Measurements from ENCODE around the gene METAP1D. TPM values are rescaled to one million over a fixed set of nuclear protein-coding genes. Genes with fewer than 3 reads are reported as not detected.
A peak's percentile ranks its signal among the peaks of the same experiment; 100 is the strongest.

Gene METAP1D
- total RNA-seq, 1 donor from 2014 or later, result 6.7 TPM

GRCh38 chr2:172100080-172100934 lies 100.6 kb downstream of the METAP1D start:
- peaks cover 77% of the 10 kb centered on the region for H3K4me1 ChIP-seq
- H3K36me3 ChIP-seq, result no peaks in the 10 kb centered on the region
- intact Hi-C loops (cut with micrococcal nuclease), result loop anchor here (10.0 kb wide), 2 partner anchors 286 to 396 kb away; no protein-coding TSS in a partner anchor
- TF ChIP-seq CTCF (IDR thresholded peaks at IDR 0.05; ENCODE audit: borderline replicate concordance), result no peak
- H3K9me3 ChIP-seq (replicated peaks), result no peaks in the 10 kb centered on the region
- no peak overlapping the region for H3K27ac ChIP-seq (replicated peaks)
- no peak for DNase-seq
- peaks cover 100% of the 10 kb centered on the region for H3K27me3 ChIP-seq (ENCODE audit: low read depth)
- H3K4me3 ChIP-seq, result peak overlapping the region; percentile 7

- TF ChIP-seq CTCF (IDR thresholded peaks at IDR 0.05; ENCODE audit: borderline replicate concordance), result no peak
- no peaks in the 10 kb centered on the region for H3K36me3 ChIP-seq
- no peak for DNase-seq
- H3K4me3 ChIP-seq, result peak overlapping the region; percentile 67
- intact Hi-C loops (cut with micrococcal nuclease), result loop anchor here (10.0 kb wide), 2 partner anchors 286 to 396 kb away; no protein-coding TSS in a partner anchor
- no peaks in the 10 kb centered on the region for H3K9me3 ChIP-seq (replicated peaks)
- no peak overlapping the region for H3K27ac ChIP-seq (replicated peaks)
- peaks cover 100% of the 10 kb centered on the region for H3K27me3 ChIP-seq (ENCODE audit: low read depth)
- peaks cover 75% of the 10 kb centered on the region for H3K4me1 ChIP-seq
These were observed 101.4 kb downstream of the METAP1D start for GRCh38 chr2:172100935-172101820.

- H3K4me1 ChIP-seq, result peaks cover 74% of the 10 kb centered on the region
These were observed 102.2 kb downstream of the METAP1D start for GRCh38 chr2:172101821-172102390.

GRCh38 chr2:172102391-172103359 lies 102.9 kb downstream of the METAP1D start, which contains the start of gene DLX2:
DLX2 (minus strand) TSS chr2:172102900; CDS start chr2:172102538, 362 bp downstream.
- Histone ChIP-seq H3K9me3 (replicated peaks) (no peaks in the 10 kb centered on the region), H3K36me3 (no peaks in the 10 kb centered on the region), H3K27me3 (ENCODE audit: low read depth) (peaks cover 100% of the 10 kb centered on the region), H3K4me1 (peaks cover 68% of the 10 kb centered on the region), H3K4me3 (peak within 1 kb of the TSS; percentile 67), H3K27ac (replicated peaks) (no peak within 1 kb of the TSS)
- TF ChIP-seq CTCF (IDR thresholded peaks at IDR 0.05; ENCODE audit: borderline replicate concordance), result no peak
- DNase-seq, result peak; percentile 73
- intact Hi-C loops (cut with micrococcal nuclease), result loop anchor here (10.0 kb wide), 2 partner anchors 288 to 398 kb away; no protein-coding TSS in a partner anchor

More at GRCh38 chr2:172101821-172102390, 102.2 kb downstream of the METAP1D start:
- no peak for TF ChIP-seq CTCF (IDR thresholded peaks at IDR 0.05; ENCODE audit: borderline replicate concordance)
- no peaks in the 10 kb centered on the region for H3K9me3 ChIP-seq (replicated peaks)
- intact Hi-C loops (cut with micrococcal nuclease), result loop anchor here (10.0 kb wide), 2 partner anchors 287 to 397 kb away; no protein-coding TSS in a partner anchor
- DNase-seq, result no peak
- peak overlapping the region; percentile 67 for H3K4me3 ChIP-seq
- no peak overlapping the region for H3K27ac ChIP-seq (replicated peaks)
- no peaks in the 10 kb centered on the region for H3K36me3 ChIP-seq
- peaks cover 100% of the 10 kb centered on the region for H3K27me3 ChIP-seq (ENCODE audit: low read depth)
